HepG2 (cell line): ENCODE data around the gene AK9. TPM values are rescaled to one million over a fixed set of nuclear protein-coding genes. Genes with fewer than 3 reads are reported as not detected.

ENCODE experiments used
- ARNT2 ChIP-seq: sonication (generic); formaldehyde crosslinking; IDR thresholded peaks from 2 replicates; pipeline ENCODE4 v1.8.0; 2022; ENCODE audit warnings: mild to moderate bottlenecking, low read depth, missing genetic modification reagents, moderate library complexity
- ATF1 ChIP-seq: IDR thresholded peaks from 2 replicates; pipeline ENCODE4 v1.6.1; 2016; ENCODE audit warnings: mild to moderate bottlenecking, control low read depth
- BCL3 ChIP-seq: sonication (generic); formaldehyde crosslinking; IDR thresholded peaks from 2 replicates; pipeline ENCODE4 v1.5.1; 2020; ENCODE audit warnings: mild to moderate bottlenecking, missing genetic modification reagents, moderate library complexity
- BRD4 ChIP-seq: sonication (generic); formaldehyde crosslinking; IDR thresholded peaks from 2 replicates; pipeline ENCODE4 v1.4.0; 2020; ENCODE audit warnings: missing genetic modification reagents
- CCDC6 ChIP-seq: sonication (generic); formaldehyde crosslinking; IDR thresholded peaks from 2 replicates; pipeline ENCODE4 v1.8.1; 2022; ENCODE audit warnings: mild to moderate bottlenecking, missing genetic modification reagents, moderate library complexity
- ETV6 ChIP-seq: sonication (generic); formaldehyde crosslinking; conservative IDR thresholded peaks from 2 replicates; pipeline ENCODE4 v1.4.0; 2020; ENCODE audit warnings: missing genetic modification reagents
- FOXP1 ChIP-seq, 2 experiments: fragments of 450-650 bp in 1 of 2; IDR thresholded peaks; 2 replicates each; pipeline ENCODE4 v1.6.1; 2017 to 2018; ENCODE audit warnings: antibody characterized with exemption in 1 of 2
- JUND ChIP-seq: sonication (generic); formaldehyde crosslinking; IDR thresholded peaks from 2 replicates; pipeline ENCODE4 v1.8.0; 2022; ENCODE audit warnings: mild to moderate bottlenecking, missing genetic modification reagents
- KDM4B ChIP-seq: sonication (generic); formaldehyde crosslinking; IDR thresholded peaks from 2 replicates; pipeline ENCODE4 v1.4.0; 2020; ENCODE audit warnings: missing genetic modification reagents
- MAFF ChIP-seq: IDR thresholded peaks from 2 replicates; pipeline ENCODE4 v1.6.1; 2011; ENCODE audit warnings: low read depth, low read length, improper control_type of control experiment
- REL ChIP-seq: sonication (generic); formaldehyde crosslinking; conservative IDR thresholded peaks from 2 replicates; pipeline ENCODE4 v1.8.0; 2022; ENCODE audit warnings: mild to moderate bottlenecking, missing genetic modification reagents, moderate library complexity
- SP140L ChIP-seq: sonication (generic); formaldehyde crosslinking; IDR thresholded peaks from 2 replicates; pipeline ENCODE4 v1.4.0; 2020; ENCODE audit warnings: missing genetic modification reagents, borderline replicate concordance
- THAP11 ChIP-seq: IDR thresholded peaks from 2 replicates; pipeline ENCODE4 v1.6.1; 2016; ENCODE audit warnings: missing biosample characterization, missing genetic modification reagents
- ZBTB7A ChIP-seq: sonication (generic); formaldehyde crosslinking; IDR thresholded peaks from 2 replicates; pipeline ENCODE4 v1.8.0; 2022; ENCODE audit warnings: mild to moderate bottlenecking, missing genetic modification reagents
- ZBTB7B ChIP-seq: sonication (generic); formaldehyde crosslinking; IDR thresholded peaks from 2 replicates; pipeline ENCODE4 v1.4.0; 2020; ENCODE audit warnings: missing genetic modification reagents
- ZKSCAN5 ChIP-seq: sonication (generic); formaldehyde crosslinking; IDR thresholded peaks from 2 replicates; pipeline ENCODE4 v1.5.1; 2020; ENCODE audit warnings: mild to moderate bottlenecking, missing genetic modification reagents
- ZNF577 ChIP-seq: sonication (generic); formaldehyde crosslinking; IDR thresholded peaks from 2 replicates; pipeline ENCODE4 v1.4.0; 2020; ENCODE audit warnings: mild to moderate bottlenecking, low read depth, missing genetic modification reagents, borderline replicate concordance
- ZNF761 ChIP-seq: sonication (generic); formaldehyde crosslinking; conservative IDR thresholded peaks from 2 replicates; pipeline ENCODE4 v1.4.0; 2020; ENCODE audit warnings: mild to moderate bottlenecking, missing genetic modification reagents
- ZNF772 ChIP-seq: sonication (generic); formaldehyde crosslinking; IDR thresholded peaks from 2 replicates; pipeline ENCODE4 v1.5.0; 2020; ENCODE audit warnings: mild to moderate bottlenecking, missing genetic modification reagents
- ZSCAN9 ChIP-seq: IDR thresholded peaks from 2 replicates; pipeline ENCODE4 v1.6.1; 2016; ENCODE audit warnings: borderline replicate concordance
- polyA plus RNA-seq, 8 experiments: library from polyadenylated mRNA; depleted of rRNA in 3 of 8; stranded (reverse) in 7 of 8; unstranded in 1 of 8; fragments of >200 nt; fragmentation: Illumina TruSeq in 4 of 8; extraction: Trizol in 4 of 8; gene quantifications; 2 replicates each; pipeline versions ENCODE4 v1.2.1 to v1.2.3, GENCODE V29; 2011 to 2016; ENCODE audit warnings: low read depth in 4 of 8, missing spikeins in 1 of 8, mixed read lengths in 1 of 8; ENCODE audit not compliant: insufficient read depth in 1 of 8
- total RNA-seq, 5 experiments: library from RNA; depleted of rRNA; stranded (reverse); fragments of >200 nt; fragmentation: Illumina TruSeq; extraction: Trizol; gene quantifications; 2 replicates each; pipeline ENCODE4 v1.2.3, GENCODE V29; 2016; ENCODE audit warnings: low read depth in 1 of 5
- TF ChIP-seq, protein P1 (sequence below): IDR thresholded peaks from 2 replicates; pipeline ENCODE4 v1.4.0; 2020; ENCODE audit warnings: mild to moderate bottlenecking, missing genetic modification reagents
- TF ChIP-seq, protein P2 (sequence below): sonication (generic); formaldehyde crosslinking; IDR thresholded peaks from 2 replicates; pipeline ENCODE4 v1.8.0; 2022; ENCODE audit warnings: missing genetic modification reagents, mild to moderate bottlenecking, moderate library complexity, borderline replicate concordance
- TF ChIP-seq, protein P3 (sequence below): sonication (generic); formaldehyde crosslinking; IDR thresholded peaks from 2 replicates; pipeline ENCODE4 v1.4.0; 2020; ENCODE audit warnings: missing genetic modification reagents

The AK9 gene
- total and polyA plus RNA-seq, 2 of the 13 experiments (the other 11 are each of a cell fraction or from before 2014, with no cell fraction given): 3.2 to 4.8 TPM

DNA sequence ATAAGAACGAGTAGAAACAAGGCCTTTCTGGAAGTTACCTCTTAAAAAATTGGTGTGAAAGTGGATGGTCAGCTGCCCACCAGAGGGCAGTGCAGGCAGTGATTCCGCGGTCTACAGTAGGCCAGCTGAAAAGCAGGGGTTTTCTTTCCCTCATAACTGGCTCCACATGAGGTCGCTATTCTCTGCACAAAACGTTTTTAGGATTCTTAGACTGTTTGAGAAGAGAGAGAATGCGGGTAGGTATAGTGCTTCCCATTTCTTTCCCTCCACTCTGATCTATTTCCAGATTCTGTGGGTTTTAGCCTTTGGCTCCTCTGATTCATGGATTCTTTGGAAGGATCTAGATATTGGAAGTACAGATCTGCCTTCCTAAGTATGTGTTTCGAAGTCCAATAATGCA lies 14.3 kb upstream of the AK9 start (continued):
- TF ChIP-seq, protein P1, sequence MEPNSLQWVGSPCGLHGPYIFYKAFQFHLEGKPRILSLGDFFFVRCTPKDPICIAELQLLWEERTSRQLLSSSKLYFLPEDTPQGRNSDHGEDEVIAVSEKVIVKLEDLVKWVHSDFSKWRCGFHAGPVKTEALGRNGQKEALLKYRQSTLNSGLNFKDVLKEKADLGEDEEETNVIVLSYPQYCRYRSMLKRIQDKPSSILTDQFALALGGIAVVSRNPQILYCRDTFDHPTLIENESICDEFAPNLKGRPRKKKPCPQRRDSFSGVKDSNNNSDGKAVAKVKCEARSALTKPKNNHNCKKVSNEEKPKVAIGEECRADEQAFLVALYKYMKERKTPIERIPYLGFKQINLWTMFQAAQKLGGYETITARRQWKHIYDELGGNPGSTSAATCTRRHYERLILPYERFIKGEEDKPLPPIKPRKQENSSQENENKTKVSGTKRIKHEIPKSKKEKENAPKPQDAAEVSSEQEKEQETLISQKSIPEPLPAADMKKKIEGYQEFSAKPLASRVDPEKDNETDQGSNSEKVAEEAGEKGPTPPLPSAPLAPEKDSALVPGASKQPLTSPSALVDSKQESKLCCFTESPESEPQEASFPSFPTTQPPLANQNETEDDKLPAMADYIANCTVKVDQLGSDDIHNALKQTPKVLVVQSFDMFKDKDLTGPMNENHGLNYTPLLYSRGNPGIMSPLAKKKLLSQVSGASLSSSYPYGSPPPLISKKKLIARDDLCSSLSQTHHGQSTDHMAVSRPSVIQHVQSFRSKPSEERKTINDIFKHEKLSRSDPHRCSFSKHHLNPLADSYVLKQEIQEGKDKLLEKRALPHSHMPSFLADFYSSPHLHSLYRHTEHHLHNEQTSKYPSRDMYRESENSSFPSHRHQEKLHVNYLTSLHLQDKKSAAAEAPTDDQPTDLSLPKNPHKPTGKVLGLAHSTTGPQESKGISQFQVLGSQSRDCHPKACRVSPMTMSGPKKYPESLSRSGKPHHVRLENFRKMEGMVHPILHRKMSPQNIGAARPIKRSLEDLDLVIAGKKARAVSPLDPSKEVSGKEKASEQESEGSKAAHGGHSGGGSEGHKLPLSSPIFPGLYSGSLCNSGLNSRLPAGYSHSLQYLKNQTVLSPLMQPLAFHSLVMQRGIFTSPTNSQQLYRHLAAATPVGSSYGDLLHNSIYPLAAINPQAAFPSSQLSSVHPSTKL (CRISPR knock-in tag): peak; percentile 36; the same call in 1 of the 2 replicates
- TF ChIP-seq ZSCAN9: 0 out of 2 replicates have a peak, but pooled peaks have one; percentile 35
- TF ChIP-seq CCDC6 (CRISPR knock-in tag): no peak
- TF ChIP-seq ZKSCAN5 (CRISPR knock-in tag): no peak
- TF ChIP-seq ETV6 (CRISPR knock-in tag): no peak
- no peak for TF ChIP-seq ATF1 (CRISPR knock-in tag)
- TF ChIP-seq ZNF761 (CRISPR knock-in tag): no peak
- TF ChIP-seq REL (CRISPR knock-in tag): no peak
- TF ChIP-seq KDM4B (CRISPR knock-in tag): no peak
- no peak for TF ChIP-seq FOXP1 (IDR thresholded peaks at IDR 0.05)
- no peak for TF ChIP-seq FOXP1 (CRISPR knock-in tag; IDR thresholded peaks at IDR 0.05)
- TF ChIP-seq, protein P2, sequence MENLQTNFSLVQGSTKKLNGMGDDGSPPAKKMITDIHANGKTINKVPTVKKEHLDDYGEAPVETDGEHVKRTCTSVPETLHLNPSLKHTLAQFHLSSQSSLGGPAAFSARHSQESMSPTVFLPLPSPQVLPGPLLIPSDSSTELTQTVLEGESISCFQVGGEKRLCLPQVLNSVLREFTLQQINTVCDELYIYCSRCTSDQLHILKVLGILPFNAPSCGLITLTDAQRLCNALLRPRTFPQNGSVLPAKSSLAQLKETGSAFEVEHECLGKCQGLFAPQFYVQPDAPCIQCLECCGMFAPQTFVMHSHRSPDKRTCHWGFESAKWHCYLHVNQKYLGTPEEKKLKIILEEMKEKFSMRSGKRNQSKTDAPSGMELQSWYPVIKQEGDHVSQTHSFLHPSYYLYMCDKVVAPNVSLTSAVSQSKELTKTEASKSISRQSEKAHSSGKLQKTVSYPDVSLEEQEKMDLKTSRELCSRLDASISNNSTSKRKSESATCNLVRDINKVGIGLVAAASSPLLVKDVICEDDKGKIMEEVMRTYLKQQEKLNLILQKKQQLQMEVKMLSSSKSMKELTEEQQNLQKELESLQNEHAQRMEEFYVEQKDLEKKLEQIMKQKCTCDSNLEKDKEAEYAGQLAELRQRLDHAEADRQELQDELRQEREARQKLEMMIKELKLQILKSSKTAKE (CRISPR knock-in tag): no peak
- no peak for TF ChIP-seq BRD4
- peak; percentile 30; the same call in 1 of the 2 replicates for TF ChIP-seq SP140L
- no peak for TF ChIP-seq ZNF772
- no peak for TF ChIP-seq BCL3 (CRISPR knock-in tag)
- no peak for TF ChIP-seq ZBTB7B (CRISPR knock-in tag)
- TF ChIP-seq THAP11 (CRISPR knock-in tag): 0 out of 2 replicates have a peak, but pooled peaks have one; percentile 20
- TF ChIP-seq MAFF: no peak
- no peak for TF ChIP-seq ARNT2 (CRISPR knock-in tag)
- TF ChIP-seq ZBTB7A (CRISPR knock-in tag): no peak
- TF ChIP-seq JUND (CRISPR knock-in tag): no peak
- no peak for TF ChIP-seq ZNF577
- TF ChIP-seq, protein P3, sequence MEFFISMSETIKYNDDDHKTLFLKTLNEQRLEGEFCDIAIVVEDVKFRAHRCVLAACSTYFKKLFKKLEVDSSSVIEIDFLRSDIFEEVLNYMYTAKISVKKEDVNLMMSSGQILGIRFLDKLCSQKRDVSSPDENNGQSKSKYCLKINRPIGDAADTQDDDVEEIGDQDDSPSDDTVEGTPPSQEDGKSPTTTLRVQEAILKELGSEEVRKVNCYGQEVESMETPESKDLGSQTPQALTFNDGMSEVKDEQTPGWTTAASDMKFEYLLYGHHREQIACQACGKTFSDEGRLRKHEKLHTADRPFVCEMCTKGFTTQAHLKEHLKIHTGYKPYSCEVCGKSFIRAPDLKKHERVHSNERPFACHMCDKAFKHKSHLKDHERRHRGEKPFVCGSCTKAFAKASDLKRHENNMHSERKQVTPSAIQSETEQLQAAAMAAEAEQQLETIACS (CRISPR knock-in tag): no peak
